Measurements from ENCODE around the gene CCND2. TPM values are rescaled to one million over a fixed set of nuclear protein-coding genes. Genes with fewer than 3 reads are reported as not detected.

The CCND2 gene
- total RNA-seq, 3 donors from 2014 or later, result 43.3 to 72.8 (median 53.7) TPM

GRCh38 chr12:4269279-4269991 is 4.1 kb upstream of the CCND2 start:
- Histone ChIP-seq H3K27me3 (peaks cover 0 to 39% of the 10 kb centered on the region in 2 donors), H3K4me3 (peak overlapping the region; percentile 62 to 83 (median 78)), H3K27ac (peak overlapping the region; percentile 85 to 94), H3K36me3 (no peaks in the 10 kb centered on the region), H3K9me3 (no peaks in the 10 kb centered on the region), H3K4me1 (no peaks in the 10 kb centered on the region)
- intact Hi-C loops (cut with DNase I; ENCODE audit: low total_unique reads), result no loop called here
- peak in 1 of 3 donors; percentile 20 for TF ChIP-seq CTCF (IDR thresholded peaks at IDR 0.05)
- no peak for TF ChIP-seq POLR2A (IDR thresholded peaks at IDR 0.05)
- TF ChIP-seq POLR2AphosphoS5 (IDR thresholded peaks at IDR 0.05), result peak in 2 of 3 donors; percentile 15 to 47
- DNase-seq (ENCODE audit: low spot score in 2 of 2), result peak in 1 of 2 donors; percentile 67

- TF ChIP-seq POLR2A (IDR thresholded peaks at IDR 0.05) (no peak), POLR2AphosphoS5 (IDR thresholded peaks at IDR 0.05) (no peak), CTCF (IDR thresholded peaks at IDR 0.05) (no peak)
- no peak for DNase-seq (ENCODE audit: low spot score in 2 of 2)
- intact Hi-C loops (cut with DNase I; ENCODE audit: low total_unique reads), result no loop called here
- Histone ChIP-seq H3K9me3 (no peaks in the 10 kb centered on the region), H3K27me3 (peaks cover 0 to 46% of the 10 kb centered on the region in 2 donors), H3K36me3 (no peaks in the 10 kb centered on the region), H3K4me3 (peak overlapping the region; percentile 62 to 83 (median 78)), H3K27ac (peak overlapping the region; percentile 85 to 94), H3K4me1 (no peaks in the 10 kb centered on the region)
Measured at GRCh38 chr12:4270016-4270830, 3.3 kb upstream of the CCND2 start.

- intact Hi-C loops (cut with DNase I; ENCODE audit: low total_unique reads), result no loop called here
- TF ChIP-seq CTCF (IDR thresholded peaks at IDR 0.05), result no peak
- no peak for TF ChIP-seq POLR2AphosphoS5 (IDR thresholded peaks at IDR 0.05)
- Histone ChIP-seq H3K27me3 (peaks cover 0 to 47% of the 10 kb centered on the region in 2 donors), H3K4me3 (peak overlapping the region; percentile 62 to 83 (median 78)), H3K9me3 (no peaks in the 10 kb centered on the region), H3K36me3 (no peaks in the 10 kb centered on the region), H3K27ac (peak overlapping the region; percentile 85), H3K4me1 (no peaks in the 10 kb centered on the region)
- DNase-seq (ENCODE audit: low spot score in 2 of 2), result peak in 1 of 2 donors; percentile 46
Measured at GRCh38 chr12:4270831-4271716, 2.5 kb upstream of the CCND2 start.

GRCh38 chr12:4271717-4272423 is 1.7 kb upstream of the CCND2 start:
- peak overlapping the region; percentile 62 to 83 (median 78) for H3K4me3 ChIP-seq
- no peaks in the 10 kb centered on the region for H3K4me1 ChIP-seq
- TF ChIP-seq POLR2AphosphoS5 (IDR thresholded peaks at IDR 0.05) (peak in 1 of 3 donors; percentile 1), POLR2A (IDR thresholded peaks at IDR 0.05) (no peak)
- no peaks in the 10 kb centered on the region for H3K36me3 ChIP-seq
- H3K27ac ChIP-seq, result peak overlapping the region; percentile 85 to 92
- H3K9me3 ChIP-seq, result no peaks in the 10 kb centered on the region
- DNase-seq (ENCODE audit: low spot score in 2 of 2), result peak in 1 of 2 donors; percentile 79
- H3K27me3 ChIP-seq, result peaks cover 0 to 46% of the 10 kb centered on the region in 2 donors
- intact Hi-C loops (cut with DNase I; ENCODE audit: low total_unique reads), result no loop called here

All from breast epithelium (tissue), 4 donors.